Left lobe of liver (tissue), 2 donors: ENCODE data around the gene CCDC80. TPM values are rescaled to one million over a fixed set of nuclear protein-coding genes. Genes with fewer than 3 reads are reported as not detected.
A peak's percentile ranks its signal among the peaks of the same experiment; 100 is the strongest.
"Not testable (repeated sequence)": the region's sequence is repeated elsewhere in the genome, so short reads cannot be mapped to it uniquely, and the experiment has no call there.

Experiments
- ATAC-seq: fragments of 200-7000 bp; cut with Tn5 transposase; one replicate; pipeline ENCODE4 v1.9.1; 2020; ENCODE audit warnings: mild to moderate bottlenecking, moderate library complexity
- DNase-seq: peaks from one replicate; pipeline ENCODE4 v3.0.0-alpha.2; 2020; ENCODE audit warnings: low spot score
- total RNA-seq: library from RNA; stranded (reverse); gene quantifications from one replicate; pipeline ENCODE4 v1.2.1, GENCODE V29; 2021
- donor health status: DM: no; HTN: no; CAD: no; lungs with moderate emphysema.
- donor health status: DM: no; HTN: yes; CAD: no.

Gene CCDC80
- 0.75 TPM for total RNA-seq

GRCh38 chr3:112640930-112641801 is at the start of gene CCDC80:
TSS of gene CCDC80 (minus strand) at chr3:112641143. CDS start at chr3:112639905, 1,238 bp downstream.
- ATAC-seq (no peak), DNase-seq (no peak)

- DNase-seq, result no peak
- ATAC-seq, result no peak
Measured at GRCh38 chr3:112689989-112690388, 49.0 kb upstream of the CCDC80 start.

- ATAC-seq (no peak), DNase-seq (no peak)
Measured at GRCh38 chr3:112689385-112689784, 48.4 kb upstream of the CCDC80 start.

- no peak for DNase-seq
- ATAC-seq, result no peak
Measured at GRCh38 chr3:112688819-112689218, 47.9 kb upstream of the CCDC80 start.

DNA sequence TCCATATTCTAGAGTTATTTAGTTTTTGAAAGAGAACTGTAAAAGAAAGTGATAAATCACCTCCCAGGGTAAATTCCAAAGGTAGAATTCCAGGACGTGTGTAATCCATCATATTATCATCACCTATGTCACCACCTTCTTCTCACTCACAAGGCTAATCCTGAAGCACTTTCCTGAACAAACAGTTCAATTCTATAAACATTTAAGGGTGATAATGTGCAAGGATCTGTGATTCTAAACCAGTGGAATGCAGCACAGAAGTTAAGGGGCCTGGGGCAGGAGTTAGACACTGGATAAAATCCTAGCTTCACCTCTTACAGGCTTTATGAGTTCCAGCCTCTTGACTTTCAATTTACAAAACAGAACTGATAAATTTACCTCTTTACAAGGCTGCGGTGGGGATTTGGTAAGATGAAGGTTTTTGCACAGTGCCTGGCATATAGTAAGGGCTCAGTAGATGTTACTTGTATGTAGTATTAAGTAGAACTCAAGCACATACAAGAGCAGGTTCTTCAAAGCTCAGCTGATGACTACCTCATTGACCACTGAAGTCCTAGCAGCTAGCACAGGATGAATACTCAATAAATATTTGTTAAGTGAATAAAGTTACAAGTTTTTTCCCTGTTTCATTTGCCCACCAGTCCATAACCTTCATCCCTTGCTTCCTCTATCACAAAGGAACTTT is 47.3 kb upstream of the CCDC80 start:
- ATAC-seq (no peak), DNase-seq (no peak)

DNA sequence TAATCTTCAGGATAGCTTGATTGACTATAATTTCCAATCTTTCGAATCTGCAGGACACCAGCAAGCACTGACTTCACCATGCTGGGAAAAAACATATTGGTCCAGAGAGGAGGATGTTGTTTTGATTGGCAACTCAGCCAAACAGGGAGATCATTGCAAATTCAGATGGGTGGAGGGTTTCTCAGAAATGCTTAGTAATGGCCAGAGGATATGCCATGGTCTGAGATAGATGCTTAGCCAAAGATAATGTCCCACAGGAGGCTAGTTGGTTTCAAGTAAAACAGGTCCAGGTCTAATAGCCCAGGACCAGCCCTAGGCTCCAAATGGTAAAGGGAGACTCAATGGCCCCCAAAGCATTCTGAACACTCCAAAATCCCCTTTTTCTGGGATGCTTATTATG is 46.7 kb upstream of the CCDC80 start:
- ATAC-seq, result no peak
- DNase-seq, result no peak

DNA sequence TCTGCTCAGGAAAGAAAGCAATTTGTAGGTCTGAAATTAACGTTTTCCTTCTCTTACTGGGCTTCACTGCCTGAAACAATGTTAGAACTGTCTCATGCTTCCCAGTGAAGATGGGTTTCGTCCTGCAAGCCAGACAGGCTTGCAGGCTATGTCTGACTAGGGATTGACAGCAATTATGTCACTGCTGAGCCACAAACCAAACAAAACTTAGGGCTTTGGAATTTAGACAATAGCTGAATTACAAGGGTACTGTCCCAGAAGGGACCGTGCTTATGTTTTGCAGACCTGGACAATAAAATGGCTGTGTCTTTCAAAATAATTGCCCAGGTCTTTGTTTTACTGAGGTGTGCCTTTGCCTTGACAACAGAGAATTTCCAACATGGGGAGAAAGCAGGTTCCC is 46.3 kb upstream of the CCDC80 start:
- DNase-seq, result no peak
- ATAC-seq, result no peak

DNA sequence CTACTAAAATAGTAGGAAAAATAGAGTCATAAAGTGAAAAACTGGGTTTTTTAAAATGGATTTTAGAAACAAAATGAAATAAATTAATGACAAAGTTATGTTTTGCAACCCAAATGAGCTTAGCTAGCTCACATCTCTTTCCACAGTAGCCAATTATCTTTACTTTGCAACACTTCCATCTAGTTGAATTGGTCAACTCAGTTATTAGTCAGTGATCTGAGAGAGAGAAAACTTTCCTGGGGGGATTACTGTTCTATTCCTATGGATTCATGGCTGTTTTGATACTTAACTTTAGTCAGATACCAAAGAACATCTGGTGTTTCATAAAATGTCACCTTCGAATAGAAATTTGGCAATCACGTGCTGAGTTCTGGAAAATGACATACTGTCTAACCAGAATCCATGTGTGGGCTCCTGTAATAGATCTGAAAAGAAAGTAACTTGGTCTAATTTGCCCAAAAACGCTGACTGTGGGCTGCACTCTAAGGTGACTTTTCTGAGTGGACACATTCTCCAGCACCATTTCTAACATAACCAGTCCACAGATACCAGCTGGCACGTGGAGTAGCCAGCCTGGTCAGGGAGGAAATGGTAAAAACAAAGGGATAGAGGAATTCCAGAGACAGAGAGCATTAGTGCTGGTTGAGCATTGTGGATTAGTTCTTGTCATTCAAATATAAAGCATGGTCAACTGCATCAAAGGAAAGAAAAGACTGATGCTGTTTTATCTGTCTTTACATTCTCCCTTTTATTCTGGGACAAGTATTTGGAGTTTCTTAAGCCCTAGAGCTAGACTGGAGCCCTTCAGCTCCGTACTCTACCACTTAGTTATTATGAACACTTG is 45.2 kb upstream of the CCDC80 start:
- no peak for ATAC-seq

DNA sequence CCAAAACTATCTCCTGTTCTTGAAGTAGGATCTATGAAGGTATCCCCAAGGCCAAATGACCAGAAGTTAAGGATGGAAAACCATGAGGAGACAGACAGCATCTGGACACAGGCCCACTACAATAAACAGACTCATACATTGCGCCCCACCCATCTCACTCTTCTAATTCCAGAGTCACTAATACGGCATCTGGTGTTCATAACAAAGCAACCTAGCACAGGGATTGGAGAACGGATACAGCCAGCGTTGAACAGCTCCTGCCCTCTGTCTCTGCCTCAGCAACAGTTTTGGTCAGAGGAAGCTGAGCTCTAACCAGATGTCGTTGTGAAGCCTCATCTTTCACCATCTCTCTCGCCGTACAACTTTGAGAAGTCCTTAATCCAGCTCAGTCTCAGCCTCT is 44.5 kb upstream of the CCDC80 start:
- DNase-seq, result no peak

More for the DNA sequence above, 45.2 kb upstream of the CCDC80 start:
- DNase-seq, result no peak

GRCh38 chr3:112682361-112682760 is 41.4 kb upstream of the CCDC80 start:
- ATAC-seq (no peak), DNase-seq (no peak)

More for the DNA sequence above, 44.5 kb upstream of the CCDC80 start:
- no peak for ATAC-seq

- ATAC-seq (no peak), DNase-seq (no peak)
Measured at GRCh38 chr3:112681822-112682325, 40.9 kb upstream of the CCDC80 start.

DNA sequence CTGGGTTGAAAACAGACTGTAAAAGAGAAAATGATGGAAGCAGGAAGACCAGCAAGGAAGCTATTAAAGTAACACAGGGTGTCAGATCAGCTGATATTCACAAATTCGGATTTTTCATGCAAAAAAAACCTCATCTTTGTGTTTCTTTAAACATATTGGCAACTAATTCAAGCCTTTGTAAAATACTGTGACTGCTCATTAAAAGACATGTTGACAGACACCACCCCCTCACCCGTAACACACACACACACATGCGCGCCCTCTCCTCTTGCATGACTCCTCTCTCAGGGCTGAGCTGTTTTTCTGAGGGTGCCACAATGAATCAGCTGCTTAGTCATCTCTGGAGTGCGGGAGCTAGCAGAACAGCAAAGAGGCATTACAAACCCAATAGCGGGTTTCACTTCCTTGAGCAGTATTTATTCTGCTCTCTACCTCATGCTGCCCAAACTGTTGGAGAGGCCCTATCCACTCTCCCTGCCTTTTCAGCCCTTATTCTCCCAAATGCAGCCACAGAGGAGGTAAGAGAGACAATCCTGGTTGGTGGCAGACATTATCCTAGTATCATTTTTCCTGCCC is 35.8 kb upstream of the CCDC80 start:
- ATAC-seq, result peak; percentile 47
- DNase-seq, result no peak

DNA sequence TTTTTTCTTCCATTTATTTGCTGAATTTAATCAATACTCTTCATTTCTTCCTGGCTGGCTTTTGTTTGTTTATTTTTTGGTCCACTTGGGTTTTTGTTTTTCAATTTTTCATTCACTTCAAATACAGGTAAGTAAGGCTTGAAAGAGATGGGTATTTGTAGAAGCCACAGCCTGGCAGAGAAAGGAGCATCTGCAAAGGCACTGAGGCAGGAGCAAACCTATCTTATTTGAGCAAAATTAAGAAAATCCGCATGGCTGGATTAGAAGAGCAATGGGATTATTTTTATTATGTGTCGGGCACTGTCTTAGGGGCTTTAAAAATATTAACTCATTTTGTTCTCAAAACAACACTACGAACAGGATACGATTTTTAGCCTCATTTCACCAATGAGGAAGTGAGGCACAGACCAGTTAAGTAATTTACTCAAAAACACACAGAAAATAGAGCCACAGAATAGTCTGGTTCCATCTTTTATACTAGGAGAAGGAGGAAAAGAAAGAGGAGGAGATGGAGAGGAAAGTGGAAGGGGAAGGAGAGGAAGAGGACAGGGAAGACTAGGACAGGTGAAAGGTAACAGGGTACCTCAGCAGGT is 35.1 kb upstream of the CCDC80 start:
- DNase-seq (no peak), ATAC-seq (no peak)

GRCh38 chr3:112675349-112675748 is 34.4 kb upstream of the CCDC80 start:
- ATAC-seq, result no peak
- DNase-seq, result no peak

DNA sequence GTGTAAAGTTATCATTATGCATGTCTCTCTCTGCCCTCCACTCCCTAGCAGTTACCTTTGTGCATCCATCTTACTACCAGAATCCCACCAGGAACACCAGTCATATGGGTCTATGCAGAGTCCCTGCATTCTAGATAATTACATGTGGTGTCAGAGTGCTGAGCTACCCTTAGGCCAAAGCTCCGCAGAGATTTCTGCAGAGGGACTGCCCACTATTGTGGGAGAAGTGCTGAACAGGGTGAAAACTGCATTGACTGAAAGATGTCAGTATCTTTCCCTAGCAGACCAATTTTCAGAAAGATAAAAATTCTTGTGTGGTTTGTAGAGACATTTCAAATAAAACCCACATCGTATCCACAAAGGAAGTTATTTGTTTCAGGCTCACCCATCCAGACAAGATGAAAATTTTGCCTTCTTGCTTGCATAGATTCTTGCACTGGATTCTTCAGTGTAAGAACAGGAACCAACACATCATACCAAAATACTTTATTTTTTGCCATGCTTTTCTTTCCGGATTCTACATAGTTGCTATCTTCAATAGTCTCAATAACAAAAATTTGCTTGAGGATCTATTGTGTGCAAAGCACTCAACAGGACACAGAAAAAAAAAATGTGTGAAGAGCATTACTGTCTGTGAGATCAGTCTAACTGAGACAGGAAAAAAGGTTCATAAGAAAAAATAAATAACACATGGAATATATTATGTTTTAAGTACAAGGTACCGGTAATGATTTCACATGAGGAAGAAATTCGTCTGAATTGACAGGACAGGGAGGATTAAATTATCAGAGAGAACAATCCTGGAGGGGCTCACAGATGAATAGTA is 32.0 kb upstream of the CCDC80 start:
- DNase-seq, result no peak
- ATAC-seq, result no peak

GRCh38 chr3:112671930-112672715 is 31.2 kb upstream of the CCDC80 start:
- DNase-seq (no peak), ATAC-seq (no peak)

GRCh38 chr3:112670824-112671223 is 29.9 kb upstream of the CCDC80 start:
- DNase-seq (no peak), ATAC-seq (no peak)

DNA sequence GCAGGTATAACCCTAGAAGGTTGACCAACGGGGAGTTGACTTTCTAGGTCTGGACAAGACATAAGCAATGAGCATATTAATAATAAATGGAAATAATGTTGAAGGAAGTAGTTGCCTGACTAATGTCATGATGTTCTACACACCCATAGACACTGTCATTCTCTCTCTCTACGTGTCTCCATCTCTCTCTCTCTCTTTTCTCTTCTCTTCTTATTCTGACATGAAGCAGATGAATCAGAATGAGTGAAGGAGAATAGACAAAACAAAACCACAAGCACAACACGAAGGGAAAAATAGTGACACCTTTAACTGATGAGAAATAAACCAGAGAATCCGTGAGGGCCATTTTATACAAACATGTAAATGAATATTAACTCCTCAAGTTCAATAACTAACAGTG is 26.7 kb upstream of the CCDC80 start:
- ATAC-seq, result no peak
- no peak for DNase-seq

- not testable (repeated sequence) for DNase-seq, ATAC-seq
Measured at GRCh38 chr3:112665009-112665408, 24.1 kb upstream of the CCDC80 start.
